K562 (cell line): Measurements from ENCODE around the gene STON2. TPM values are rescaled to one million over a fixed set of nuclear protein-coding genes. Genes with fewer than 3 reads are reported as not detected.

Experiments used
- CAMTA2 ChIP-seq: fragments of 250-450 bp; sonication (Bioruptor Pico); conservative IDR thresholded peaks from 2 replicates; pipeline ENCODE4 v1.5.1; 2022
- CBFA2T3 ChIP-seq: fragments of 450-650 bp; IDR thresholded peaks from 2 replicates; pipeline ENCODE4 v1.6.1; 2017
- HDAC1 ChIP-seq, 2 experiments: fragments of 450-650 bp; IDR thresholded peaks; 2 replicates each; pipeline ENCODE4 v1.6.1; 2016 to 2017; ENCODE audit warnings: inconsistent platforms in 1 of 2, mild to moderate bottlenecking in 1 of 2, moderate library complexity in 1 of 2
- NCOR1 ChIP-seq: fragments of 450-650 bp; IDR thresholded peaks from 2 replicates; pipeline ENCODE4 v1.6.1; 2016; ENCODE audit warnings: mild to moderate bottlenecking, moderate library complexity
- NEUROD1 ChIP-seq: fragments of 150-350 bp; IDR thresholded peaks from 2 replicates; pipeline ENCODE4 v1.6.1; 2014; ENCODE audit warnings: borderline replicate concordance, low read length, low read depth; ENCODE audit not compliant: partially characterized antibody
- NFYB ChIP-seq: IDR thresholded peaks from 2 replicates; pipeline ENCODE4 v1.6.1; 2011; ENCODE audit warnings: mild to moderate bottlenecking, moderate library complexity; ENCODE audit not compliant: insufficient read length; ENCODE audit errors: extremely low read depth
- POLR2AphosphoS5 ChIP-seq: IDR thresholded peaks from 2 replicates; pipeline ENCODE4 v1.6.1; 2011; ENCODE audit warnings: mild to moderate bottlenecking, low read depth, low read length, moderate library complexity; ENCODE audit not compliant: control insufficient read depth, insufficient read depth
- RNF2 ChIP-seq: sonication (generic); IDR thresholded peaks from 2 replicates; pipeline ENCODE4 v1.6.1; 2016
- SMAD4 ChIP-seq: fragments of 250-450 bp; sonication (Bioruptor Pico); conservative IDR thresholded peaks from 2 replicates; pipeline ENCODE4 v1.8.0; 2021; ENCODE audit warnings: inconsistent platforms, mild to moderate bottlenecking, moderate library complexity
- TEAD2 ChIP-seq: fragments of 450-650 bp; IDR thresholded peaks from 2 replicates; pipeline ENCODE4 v1.6.1; 2016; ENCODE audit warnings: missing genetic modification characterization, control low read depth, missing compliant biosample characterization
- ZNF175 ChIP-seq: fragments of 200-800 bp; sonication (Bioruptor generic); IDR thresholded peaks from 2 replicates; pipeline ENCODE4 v1.6.1; 2016; ENCODE audit warnings: low read depth, mild to moderate bottlenecking, missing genetic modification characterization, missing compliant biosample characterization
- ZSCAN29 ChIP-seq: fragments of 450-650 bp; IDR thresholded peaks from 2 replicates; pipeline ENCODE4 v1.6.1; 2017
- polyA plus RNA-seq, 8 experiments: library from polyadenylated mRNA; depleted of rRNA in 4 of 8; stranded (reverse) in 5 of 8; unstranded in 3 of 8; fragments of >200 nt; fragmentation: Nextera tagmentation in 2 of 8; fragmentation: Illumina TruSeq in 1 of 8; extraction: Ambion mirVana in 2 of 8; extraction: Trizol in 1 of 8; gene quantifications; 2 replicates each; pipeline versions ENCODE4 v1.2.1 to v1.2.3, GENCODE V29; 2011 to 2014; ENCODE audit warnings: inconsistent platforms in 1 of 8, missing spikeins in 1 of 8
- total RNA-seq, 7 experiments: library from RNA; depleted of rRNA in 6 of 7; stranded (reverse); fragments of >200 nt in 6 of 7; fragmentation: Illumina TruSeq in 2 of 7; extraction: Trizol in 2 of 7; gene quantifications; 2 replicates each; pipeline versions ENCODE4 v1.2.1 to v1.2.3, GENCODE V29; 2011 to 2021; ENCODE audit warnings: low replicate concordance in 1 of 7
- TF ChIP-seq, protein P1 (sequence below): fragments of 200-800 bp; sonication (Bioruptor generic); IDR thresholded peaks from 2 replicates; pipeline ENCODE4 v1.6.1; 2017; ENCODE audit warnings: missing genetic modification characterization, missing compliant biosample characterization
- TF ChIP-seq, protein P2 (sequence below), 2 experiments: fragments of 450-650 bp in 1 of 2; sonication (generic) in 1 of 2; formaldehyde crosslinking in 1 of 2; IDR thresholded peaks in 1 of 2; conservative IDR thresholded peaks in 1 of 2; 2 replicates each; pipeline versions ENCODE4 v1.6.1 to v1.8.1; 2016 to 2023; ENCODE audit warnings: mild to moderate bottlenecking in 2 of 2, moderate library complexity in 2 of 2, inconsistent platforms in 1 of 2, missing genetic modification reagents in 1 of 2
- TF ChIP-seq, protein P3 (sequence below): fragments of 450-650 bp; IDR thresholded peaks from 2 replicates; pipeline ENCODE4 v1.6.1; 2017; ENCODE audit warnings: antibody characterized with exemption
- TF ChIP-seq, protein P4 (sequence below): fragments of 200-800 bp; sonication (Bioruptor generic); IDR thresholded peaks from 2 replicates; pipeline ENCODE4 v1.6.1; 2017; ENCODE audit warnings: missing genetic modification characterization, missing compliant biosample characterization

The STON2 gene
- total and polyA plus RNA-seq, 9 of the 15 experiments (the other 6 are each of a cell fraction or from before 2014, with no cell fraction given) = 7.8 to 99.3 (median 53.5) TPM

DNA sequence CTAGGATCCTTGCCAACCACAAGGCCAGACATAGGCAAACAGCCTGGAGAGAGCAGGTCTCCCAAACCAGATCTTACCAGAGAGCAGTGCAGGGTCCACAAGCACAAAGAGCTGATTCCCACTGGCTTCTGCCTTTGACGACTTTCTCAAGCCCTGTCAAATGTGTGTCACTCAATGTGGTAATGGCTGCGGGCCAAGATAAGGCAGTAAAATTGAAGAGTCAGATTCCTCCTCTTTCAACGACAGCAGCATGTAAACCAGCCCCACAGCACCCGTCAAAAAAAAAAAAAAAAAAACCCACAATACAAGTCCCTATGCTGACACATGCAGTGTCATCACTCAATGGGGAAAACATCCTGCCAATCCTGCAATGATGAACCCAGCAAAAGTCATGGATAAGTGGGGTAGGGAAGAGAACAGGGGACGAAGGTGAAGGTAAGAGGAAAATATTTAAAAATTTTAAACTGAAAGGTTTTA is at the start of gene STON2 (continued):
- TF ChIP-seq, protein P1, sequence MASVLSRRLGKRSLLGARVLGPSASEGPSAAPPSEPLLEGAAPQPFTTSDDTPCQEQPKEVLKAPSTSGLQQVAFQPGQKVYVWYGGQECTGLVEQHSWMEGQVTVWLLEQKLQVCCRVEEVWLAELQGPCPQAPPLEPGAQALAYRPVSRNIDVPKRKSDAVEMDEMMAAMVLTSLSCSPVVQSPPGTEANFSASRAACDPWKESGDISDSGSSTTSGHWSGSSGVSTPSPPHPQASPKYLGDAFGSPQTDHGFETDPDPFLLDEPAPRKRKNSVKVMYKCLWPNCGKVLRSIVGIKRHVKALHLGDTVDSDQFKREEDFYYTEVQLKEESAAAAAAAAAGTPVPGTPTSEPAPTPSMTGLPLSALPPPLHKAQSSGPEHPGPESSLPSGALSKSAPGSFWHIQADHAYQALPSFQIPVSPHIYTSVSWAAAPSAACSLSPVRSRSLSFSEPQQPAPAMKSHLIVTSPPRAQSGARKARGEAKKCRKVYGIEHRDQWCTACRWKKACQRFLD (CRISPR knock-in tag) = 0 out of 2 replicates have a peak, but pooled peaks have one; percentile 40
- TF ChIP-seq HDAC1 (IDR thresholded peaks at IDR 0.05) (peak in 1 of 2 experiments; percentile 78; a peak in 2 of 4 replicates), CBFA2T3 (peak; percentile 86), NEUROD1 (no peak), RNF2 (peak; percentile 66; the same call in 1 of the 2 replicates), ZNF175 (0 out of 2 replicates have a peak, but pooled peaks have one; percentile 26), POLR2AphosphoS5 (0 out of 2 replicates have a peak, but pooled peaks have one; percentile 25), TEAD2 (no peak), NCOR1 (peak; percentile 42; the same call in 1 of the 2 replicates), CAMTA2 (CRISPR knock-in tag) (no peak), ZSCAN29 (no peak), NFYB (no peak), SMAD4 (CRISPR knock-in tag) (0 out of 2 replicates have a peak, but pooled peaks have one; percentile 16)
- TF ChIP-seq, protein P2, sequence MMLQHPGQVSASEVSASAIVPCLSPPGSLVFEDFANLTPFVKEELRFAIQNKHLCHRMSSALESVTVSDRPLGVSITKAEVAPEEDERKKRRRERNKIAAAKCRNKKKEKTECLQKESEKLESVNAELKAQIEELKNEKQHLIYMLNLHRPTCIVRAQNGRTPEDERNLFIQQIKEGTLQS (IDR thresholded peaks at IDR 0.05) = peak; percentile 46; the same call in 1 of the 2 replicates
- TF ChIP-seq, protein P2 (CRISPR knock-in tag; conservative IDR thresholded peaks at IDR 0.05) = 0 out of 2 replicates have a peak, but pooled peaks have one; percentile 37
- TF ChIP-seq, protein P3, sequence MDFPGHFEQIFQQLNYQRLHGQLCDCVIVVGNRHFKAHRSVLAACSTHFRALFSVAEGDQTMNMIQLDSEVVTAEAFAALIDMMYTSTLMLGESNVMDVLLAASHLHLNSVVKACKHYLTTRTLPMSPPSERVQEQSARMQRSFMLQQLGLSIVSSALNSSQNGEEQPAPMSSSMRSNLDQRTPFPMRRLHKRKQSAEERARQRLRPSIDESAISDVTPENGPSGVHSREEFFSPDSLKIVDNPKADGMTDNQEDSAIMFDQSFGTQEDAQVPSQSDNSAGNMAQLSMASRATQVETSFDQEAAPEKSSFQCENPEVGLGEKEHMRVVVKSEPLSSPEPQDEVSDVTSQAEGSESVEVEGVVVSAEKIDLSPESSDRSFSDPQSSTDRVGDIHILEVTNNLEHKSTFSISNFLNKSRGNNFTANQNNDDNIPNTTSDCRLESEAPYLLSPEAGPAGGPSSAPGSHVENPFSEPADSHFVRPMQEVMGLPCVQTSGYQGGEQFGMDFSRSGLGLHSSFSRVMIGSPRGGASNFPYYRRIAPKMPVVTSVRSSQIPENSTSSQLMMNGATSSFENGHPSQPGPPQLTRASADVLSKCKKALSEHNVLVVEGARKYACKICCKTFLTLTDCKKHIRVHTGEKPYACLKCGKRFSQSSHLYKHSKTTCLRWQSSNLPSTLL = no peak
- TF ChIP-seq, protein P4, sequence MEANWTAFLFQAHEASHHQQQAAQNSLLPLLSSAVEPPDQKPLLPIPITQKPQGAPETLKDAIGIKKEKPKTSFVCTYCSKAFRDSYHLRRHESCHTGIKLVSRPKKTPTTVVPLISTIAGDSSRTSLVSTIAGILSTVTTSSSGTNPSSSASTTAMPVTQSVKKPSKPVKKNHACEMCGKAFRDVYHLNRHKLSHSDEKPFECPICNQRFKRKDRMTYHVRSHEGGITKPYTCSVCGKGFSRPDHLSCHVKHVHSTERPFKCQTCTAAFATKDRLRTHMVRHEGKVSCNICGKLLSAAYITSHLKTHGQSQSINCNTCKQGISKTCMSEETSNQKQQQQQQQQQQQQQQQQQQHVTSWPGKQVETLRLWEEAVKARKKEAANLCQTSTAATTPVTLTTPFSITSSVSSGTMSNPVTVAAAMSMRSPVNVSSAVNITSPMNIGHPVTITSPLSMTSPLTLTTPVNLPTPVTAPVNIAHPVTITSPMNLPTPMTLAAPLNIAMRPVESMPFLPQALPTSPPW (CRISPR knock-in tag) = peak; percentile 38; the same call in 1 of the 2 replicates
